GM18507 (cell line): ENCODE results near the gene KDM2A.

Source experiments
- DNase-seq: peaks from one replicate; pipeline ENCODE4 v3.0.0; 2011; ENCODE audit warnings: low read depth; ENCODE audit not compliant: insufficient read length; ENCODE audit errors: extremely low spot score
- FAIRE-seq: peaks from 2 replicates; lab custom pipeline; 2011; peaks lifted over from hg19 to GRCh38; lab: Jason Lieb, UNC

KDM2A gene

GRCh38 chr11:67118801-67119584 lies at the start of gene KDM2A:
Gene KDM2A (plus strand): TSS chr11:67119263. CDS start chr11:67121317, 2,054 bp downstream.
- FAIRE-seq, result peak; percentile 89
- DNase-seq, result peak; percentile 98

GRCh38 chr11:67071420-67072284 lies 47.4 kb upstream of the KDM2A start:
- FAIRE-seq (peak; percentile 60), DNase-seq (peak; percentile 77)

GRCh38 chr11:67072295-67072694 lies 46.8 kb upstream of the KDM2A start:
- FAIRE-seq (no peak), DNase-seq (no peak)

- no peak for DNase-seq
- no peak for FAIRE-seq
Observed at GRCh38 chr11:67073908-67074307, 45.2 kb upstream of the KDM2A start.

- FAIRE-seq, result no peak
- no peak for DNase-seq
Observed at GRCh38 chr11:67076202-67076601, 42.9 kb upstream of the KDM2A start.

- no peak for FAIRE-seq
Observed at GRCh38 chr11:67079065-67079705, 39.9 kb upstream of the KDM2A start.

DNA sequence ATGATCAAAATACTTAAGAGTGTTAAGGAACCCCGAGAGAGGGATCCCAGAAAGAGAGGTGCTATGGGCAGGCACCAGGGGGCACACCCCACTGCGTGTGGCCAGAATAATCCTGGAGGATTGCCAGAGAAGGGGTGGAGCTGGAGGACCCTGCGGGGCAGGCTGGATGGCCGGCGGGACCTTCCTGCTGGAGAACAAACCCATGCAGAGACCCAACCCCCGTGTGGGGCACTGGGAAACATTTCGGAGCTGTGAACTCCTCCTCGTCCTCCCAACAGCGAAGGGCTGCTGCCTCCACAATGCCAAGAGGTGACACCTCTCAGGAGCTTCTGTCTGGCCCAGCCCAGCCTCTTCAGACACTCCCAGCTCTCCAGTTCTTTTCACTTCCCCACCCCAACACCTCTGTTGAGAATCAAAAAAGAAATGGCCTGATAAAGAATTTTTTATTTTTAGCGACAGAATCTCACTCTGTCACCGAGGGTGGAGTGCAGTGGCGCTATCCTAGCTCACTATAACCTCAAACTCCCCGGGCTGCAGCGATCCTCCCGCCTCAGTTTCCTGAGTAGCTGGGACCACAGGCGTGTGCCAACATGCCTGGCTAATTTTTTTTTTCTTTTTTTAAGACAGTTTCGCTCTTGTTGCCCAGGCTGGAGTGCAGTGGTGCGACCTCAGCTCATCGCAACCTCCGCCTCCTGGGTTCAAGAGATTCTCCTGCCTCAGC lies 36.8 kb upstream of the KDM2A start:
- no peak for FAIRE-seq
- DNase-seq, result no peak

More at GRCh38 chr11:67079065-67079705, 39.9 kb upstream of the KDM2A start:
- no peak for DNase-seq

GRCh38 chr11:67083786-67084366 lies 35.2 kb upstream of the KDM2A start:
- DNase-seq (no peak), FAIRE-seq (no peak)

GRCh38 chr11:67085617-67086016 lies 33.4 kb upstream of the KDM2A start:
- FAIRE-seq (no peak), DNase-seq (no peak)

GRCh38 chr11:67090717-67091116 lies 28.3 kb upstream of the KDM2A start:
- FAIRE-seq, result no peak
- no peak for DNase-seq

- FAIRE-seq, result no peak
- DNase-seq, result no peak
Observed at GRCh38 chr11:67095214-67095507, 23.9 kb upstream of the KDM2A start.

GRCh38 chr11:67098799-67099429 lies 20.1 kb upstream of the KDM2A start:
- DNase-seq, result no peak
- no peak for FAIRE-seq

GRCh38 chr11:67099831-67100324 lies 19.2 kb upstream of the KDM2A start:
- FAIRE-seq (peak; percentile 75), DNase-seq (no peak)

DNA sequence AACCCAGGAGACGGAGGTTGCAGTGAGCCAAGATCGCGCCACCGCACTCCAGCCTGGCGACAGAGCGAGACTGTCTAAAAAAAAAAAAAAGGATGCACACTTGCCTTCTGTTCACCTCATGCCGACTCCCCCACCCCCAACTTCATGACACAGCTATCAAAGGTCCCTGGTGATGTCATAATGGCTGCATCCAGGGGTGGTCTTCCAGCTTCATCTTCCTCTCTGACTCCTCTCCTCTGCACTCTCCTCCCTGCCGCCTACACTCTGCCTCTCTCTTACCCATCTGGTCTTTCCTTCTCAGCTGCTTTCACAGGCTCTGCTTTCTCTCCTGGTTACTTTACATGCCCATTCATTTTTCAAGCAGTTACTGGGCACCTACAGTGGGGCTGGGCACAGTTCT lies 16.4 kb upstream of the KDM2A start:
- FAIRE-seq (no peak), DNase-seq (no peak)

GRCh38 chr11:67105964-67106363 lies 13.1 kb upstream of the KDM2A start:
- no peak for FAIRE-seq
- no peak for DNase-seq

- FAIRE-seq (no peak), DNase-seq (no peak)
Observed at GRCh38 chr11:67111261-67111660, 7.8 kb upstream of the KDM2A start.

DNA sequence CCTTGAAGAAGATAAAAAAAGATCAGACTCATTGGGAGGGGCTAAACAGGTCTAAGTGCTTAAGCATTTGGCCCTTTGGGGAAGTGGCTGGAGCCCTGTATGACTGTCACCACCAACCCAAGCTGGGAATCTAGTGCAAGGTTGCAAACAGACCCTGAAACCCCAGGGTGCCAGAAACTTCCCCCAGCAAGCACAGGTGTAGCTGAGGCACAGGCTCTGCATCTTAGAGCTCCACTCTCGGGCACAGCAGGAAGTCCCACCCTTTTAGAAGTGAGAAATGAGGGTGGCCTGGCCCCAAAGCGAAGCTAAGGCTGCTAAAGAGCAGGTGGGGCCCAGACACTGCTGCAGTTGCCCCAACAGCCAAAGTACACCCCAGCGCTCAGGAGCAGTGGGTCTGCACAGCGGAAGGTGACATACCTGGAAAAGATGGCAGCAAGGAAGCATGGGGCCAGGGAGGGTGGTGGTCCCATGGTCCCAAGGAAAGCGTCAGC lies 5.8 kb upstream of the KDM2A start:
- peak; percentile 79 for FAIRE-seq
- DNase-seq, result peak; percentile 9

DNA sequence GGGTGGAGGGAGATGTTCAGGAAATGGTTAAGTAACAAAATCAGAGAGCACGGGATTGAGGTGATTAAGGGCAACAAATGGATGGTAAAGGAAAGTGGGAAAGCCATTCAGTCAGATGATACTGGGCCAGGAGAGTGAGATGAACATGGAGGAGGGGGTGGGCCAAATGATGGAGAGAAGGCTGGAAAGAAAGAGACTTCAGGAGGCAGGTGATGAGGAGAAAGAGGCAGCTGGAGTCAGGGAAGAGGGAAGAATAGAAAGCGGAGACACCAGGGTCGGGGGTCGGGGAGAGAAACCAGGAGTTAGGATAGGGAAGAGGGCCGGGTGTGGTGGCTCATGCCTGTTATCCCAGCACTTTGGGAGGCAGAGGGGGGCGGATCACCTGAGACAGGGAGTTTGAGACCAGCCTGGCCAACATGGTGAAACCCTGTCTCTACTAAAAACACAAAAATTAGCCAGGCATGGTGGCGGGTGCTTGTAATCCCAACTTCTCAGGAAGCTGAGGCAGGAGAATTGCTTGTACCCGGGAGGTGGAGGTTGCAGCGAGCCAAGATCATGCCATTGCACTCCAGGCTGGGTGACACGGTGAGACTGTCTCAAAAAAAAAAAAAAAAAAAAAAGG lies 4.7 kb upstream of the KDM2A start:
- FAIRE-seq, result no peak

More for the DNA sequence above, 4.7 kb upstream of the KDM2A start:
- no peak for DNase-seq
